H9 (cell line): Measurements from ENCODE around the gene MEGF8. TPM values are rescaled to one million over a fixed set of nuclear protein-coding genes. Genes with fewer than 3 reads are reported as not detected.

Source experiments
- DNase-seq: peaks from one replicate; pipeline ENCODE4 v3.0.0-alpha.2; 2017
- H2AFZ ChIP-seq: one replicate; pipeline ENCODE4 v1.6.1; 2013; ENCODE audit warnings: mild to moderate bottlenecking, low read length, control low read depth, moderate library complexity
- H2AK5ac ChIP-seq: 2 replicates; pipeline ENCODE4 v1.6.1; 2013; ENCODE audit warnings: low read length, control low read depth, mixed read lengths; ENCODE audit not compliant: insufficient read length
- H2BK120ac ChIP-seq: one replicate; pipeline ENCODE4 v1.6.1; 2013; ENCODE audit warnings: low read depth, mild to moderate bottlenecking, low read length, control low read depth, inconsistent platforms; ENCODE audit not compliant: poor library complexity, severe bottlenecking
- H2BK12ac ChIP-seq: 2 replicates; pipeline ENCODE4 v1.6.1; 2013; ENCODE audit warnings: low read length, control low read depth, mixed read lengths, low read depth; ENCODE audit not compliant: insufficient read length
- H2BK15ac ChIP-seq: 2 replicates; pipeline ENCODE4 v1.6.1; 2013; ENCODE audit warnings: low read depth, low read length, control low read depth
- H2BK20ac ChIP-seq: one replicate; pipeline ENCODE4 v1.6.1; 2013; ENCODE audit warnings: low read depth, mild to moderate bottlenecking, low read length, control low read depth, inconsistent platforms; ENCODE audit not compliant: poor library complexity, severe bottlenecking
- H2BK5ac ChIP-seq: 2 replicates; pipeline ENCODE4 v1.6.1; 2013; ENCODE audit warnings: low read length, control low read depth, mixed read lengths; ENCODE audit not compliant: insufficient read length
- H3K14ac ChIP-seq: 2 replicates; pipeline ENCODE4 v1.6.1; 2013; ENCODE audit warnings: low read length, control low read depth; ENCODE audit not compliant: insufficient read depth
- H3K18ac ChIP-seq: 2 replicates; pipeline ENCODE4 v1.6.1; 2013; ENCODE audit warnings: low read depth, mild to moderate bottlenecking, mixed read lengths, low read length, control low read depth; ENCODE audit not compliant: insufficient read length
- H3K23ac ChIP-seq: 2 replicates; pipeline ENCODE4 v1.6.1; 2013; ENCODE audit warnings: low read length, control low read depth, mixed read lengths, low read depth; ENCODE audit not compliant: insufficient read length
- H3K23me2 ChIP-seq: 2 replicates; pipeline ENCODE4 v1.6.1; 2013; ENCODE audit warnings: low read depth, mild to moderate bottlenecking, mixed read lengths, low read length, control low read depth; ENCODE audit not compliant: insufficient read length, poor library complexity, severe bottlenecking
- H3K27ac ChIP-seq: 2 replicates; pipeline ENCODE4 v1.5.1; 2013; ENCODE audit warnings: low read length, control low read depth, mixed read lengths, low read depth; ENCODE audit not compliant: insufficient read length
- H3K27me3 ChIP-seq: 2 replicates; pipeline ENCODE4 v1.6.1; 2013; ENCODE audit warnings: low read length, control low read depth, inconsistent platforms; ENCODE audit not compliant: insufficient read depth
- H3K4ac ChIP-seq: 2 replicates; pipeline ENCODE4 v1.6.1; 2013; ENCODE audit warnings: low read depth, mild to moderate bottlenecking, control low read depth, inconsistent platforms, low read length, moderate library complexity
- H3K4me1 ChIP-seq: 2 replicates; pipeline ENCODE4 v1.6.1; 2013; ENCODE audit warnings: low read length, control low read depth, inconsistent platforms; ENCODE audit not compliant: insufficient read depth
- H3K4me2 ChIP-seq: 2 replicates; pipeline ENCODE4 v1.6.1; 2013; ENCODE audit warnings: low read length, control low read depth, mixed read lengths; ENCODE audit not compliant: insufficient read length, insufficient read depth
- H3K56ac ChIP-seq: 2 replicates; pipeline ENCODE4 v1.6.1; 2013; ENCODE audit warnings: low read depth, mild to moderate bottlenecking, mixed read lengths, low read length, control low read depth; ENCODE audit not compliant: insufficient read length
- H3K79me1 ChIP-seq: 2 replicates; pipeline ENCODE4 v1.6.1; 2013; ENCODE audit warnings: low read depth, mild to moderate bottlenecking, moderate library complexity, low read length, control low read depth, inconsistent platforms; ENCODE audit not compliant: insufficient read depth, poor library complexity, severe bottlenecking
- H3K79me2 ChIP-seq: 2 replicates; pipeline ENCODE4 v1.6.1; 2013; ENCODE audit warnings: low read length, control low read depth, inconsistent platforms; ENCODE audit not compliant: insufficient read depth
- H3K9ac ChIP-seq: 2 replicates; pipeline ENCODE4 v1.6.1; 2013; ENCODE audit warnings: low read length, control low read depth, mixed read lengths; ENCODE audit not compliant: insufficient read length; ENCODE audit errors: extremely low read depth
- H3K9me3 ChIP-seq: one replicate; pipeline ENCODE4 v1.6.1; 2013; ENCODE audit warnings: low read depth, low read length, inconsistent platforms; ENCODE audit not compliant: control insufficient read depth
- H3T11ph ChIP-seq: one replicate; pipeline ENCODE4 v1.6.1; 2013; ENCODE audit warnings: mild to moderate bottlenecking, low read length, control low read depth, inconsistent platforms
- H4K20me1 ChIP-seq: one replicate; pipeline ENCODE4 v1.6.1; 2013; ENCODE audit not compliant: control insufficient read depth, insufficient read length, insufficient read depth
- H4K5ac ChIP-seq: 2 replicates; pipeline ENCODE4 v1.6.1; 2013; ENCODE audit warnings: low read depth, mild to moderate bottlenecking, mixed read lengths, low read length, control low read depth; ENCODE audit not compliant: insufficient read length
- H4K8ac ChIP-seq: replicated peaks from 2 replicates; pipeline ENCODE4 v1.6.1; 2013; ENCODE audit warnings: low read length, control low read depth, mixed read lengths, low read depth; ENCODE audit not compliant: insufficient read length
- H4K91ac ChIP-seq: 2 replicates; pipeline ENCODE4 v1.6.1; 2013; ENCODE audit warnings: low read depth, mild to moderate bottlenecking, moderate library complexity, mixed read lengths, low read length, control low read depth; ENCODE audit not compliant: insufficient read length
- H3K27ac Mint-ChIP-seq, 3 experiments: 2 replicates in 2 of 3; 3 replicates in 1 of 3; pipeline ENCODE4 v1.8.0; 2020 to 2021; ENCODE audit warnings: mixed read lengths in 3 of 3, mild to moderate bottlenecking in 1 of 3, moderate library complexity in 1 of 3
- H3K27me3 Mint-ChIP-seq: 2 replicates; pipeline ENCODE4 v1.8.0; 2021; ENCODE audit warnings: low read depth, mild to moderate bottlenecking, moderate library complexity, mixed read lengths
- H3K36me3 Mint-ChIP-seq, 3 experiments: 2 replicates in 2 of 3; 3 replicates in 1 of 3; pipeline ENCODE4 v1.8.0; 2020 to 2021; ENCODE audit warnings: low read depth in 3 of 3, mixed read lengths in 3 of 3; ENCODE audit not compliant: insufficient read depth in 1 of 3
- H3K4me1 Mint-ChIP-seq, 2 experiments: 2 replicates each; pipeline ENCODE4 v1.8.0; 2020; ENCODE audit warnings: mixed read lengths in 2 of 2
- H3K4me3 Mint-ChIP-seq, 2 experiments: 2 replicates in 1 of 2; 3 replicates in 1 of 2; pipeline ENCODE4 v1.8.0; 2020 to 2021; ENCODE audit warnings: mild to moderate bottlenecking in 2 of 2, mixed read lengths in 2 of 2, moderate library complexity in 1 of 2
- H3K9me3 Mint-ChIP-seq, 2 experiments: 2 replicates in 1 of 2; 3 replicates in 1 of 2; pipeline ENCODE4 v1.8.0; 2020; ENCODE audit warnings: mild to moderate bottlenecking in 2 of 2, mixed read lengths in 2 of 2, moderate library complexity in 1 of 2
- CTCF ChIP-seq: fragments of 200-600 bp; sonication (generic); conservative IDR thresholded peaks from 3 replicates; pipeline ENCODE4 v1.8.0; 2021; ENCODE audit warnings: antibody characterized with exemption, mild to moderate bottlenecking
- total RNA-seq: library from RNA; stranded (reverse); gene quantifications from 2 replicates; pipeline ENCODE4 v1.2.1, GENCODE V29; 2021

Gene MEGF8
- total RNA-seq, 1 experiment from 2014 or later = 28.4 TPM

GRCh38 chr19:42326969-42327368 is 1.5 kb downstream of the MEGF8 start:
- H3K27ac ChIP-seq = no peak overlapping the region
- H2AFZ ChIP-seq = no peak overlapping the region
- H3K79me1 ChIP-seq = peaks cover 11% of the 10 kb centered on the region
- H4K20me1 ChIP-seq = no peaks in the 10 kb centered on the region
- no peak overlapping the region for H2BK5ac ChIP-seq
- H2BK15ac ChIP-seq = no peak overlapping the region; the same call in 1 of the 2 replicates
- no peak for TF ChIP-seq CTCF
- H3K9ac ChIP-seq = no peak overlapping the region
- no peak overlapping the region for H2BK12ac ChIP-seq
- Mint-ChIP-seq H3K4me3 (peak overlapping the region; percentile 80 to 89), H3K9me3 (no peaks in the 10 kb centered on the region), H3K36me3 (peaks cover 0 to 3% (median 0%) of the 10 kb centered on the region in 3 experiments; a peak in 2 of 7 replicates), H3K27ac (no peak overlapping the region), H3K27me3 (peaks cover 28% of the 10 kb centered on the region), H3K4me1 (peaks cover 25 to 32% of the 10 kb centered on the region in 2 experiments)
- peaks cover 19% of the 10 kb centered on the region for H3K23me2 ChIP-seq
- H3K4me2 ChIP-seq = peak overlapping the region; percentile 45
- no peak overlapping the region for H2AK5ac ChIP-seq
- no peak overlapping the region for H3K56ac ChIP-seq
- H3K18ac ChIP-seq = no peak overlapping the region
- no peak overlapping the region for H2BK20ac ChIP-seq
- H4K8ac ChIP-seq = no peak overlapping the region
- no peak overlapping the region for H3K4ac ChIP-seq
- no peak overlapping the region for H3T11ph ChIP-seq
- no peak overlapping the region for H4K91ac ChIP-seq
- H3K27me3 ChIP-seq = no peaks in the 10 kb centered on the region
- H3K79me2 ChIP-seq = peaks cover 5% of the 10 kb centered on the region; the same call in 1 of the 2 replicates
- H2BK120ac ChIP-seq = no peak overlapping the region
- H4K5ac ChIP-seq = no peak overlapping the region
- no peak overlapping the region for H3K14ac ChIP-seq
- no peaks in the 10 kb centered on the region for H3K9me3 ChIP-seq
- H3K23ac ChIP-seq = no peak overlapping the region
- no peaks in the 10 kb centered on the region; the same call in 1 of the 2 replicates for H3K4me1 ChIP-seq
- DNase-seq = no peak
